B cell (primary cell): Measurements from ENCODE around the gene KCNH3.

Experiments used
- EZH2 ChIP-seq: IDR thresholded peaks from 2 replicates; pipeline ENCODE4 v1.6.1; 2012; ENCODE audit warnings: borderline replicate concordance, low read depth, mild to moderate bottlenecking, moderate library complexity, low read length; ENCODE audit not compliant: insufficient read depth, poor library complexity, severe bottlenecking
- TF ChIP-seq, protein P1 (sequence below): fragments of 200-600 bp; IDR thresholded peaks from one replicate; pipeline ENCODE4 v1.8.0; 2022; ENCODE audit warnings: antibody characterized with exemption, mild to moderate bottlenecking

DNA sequence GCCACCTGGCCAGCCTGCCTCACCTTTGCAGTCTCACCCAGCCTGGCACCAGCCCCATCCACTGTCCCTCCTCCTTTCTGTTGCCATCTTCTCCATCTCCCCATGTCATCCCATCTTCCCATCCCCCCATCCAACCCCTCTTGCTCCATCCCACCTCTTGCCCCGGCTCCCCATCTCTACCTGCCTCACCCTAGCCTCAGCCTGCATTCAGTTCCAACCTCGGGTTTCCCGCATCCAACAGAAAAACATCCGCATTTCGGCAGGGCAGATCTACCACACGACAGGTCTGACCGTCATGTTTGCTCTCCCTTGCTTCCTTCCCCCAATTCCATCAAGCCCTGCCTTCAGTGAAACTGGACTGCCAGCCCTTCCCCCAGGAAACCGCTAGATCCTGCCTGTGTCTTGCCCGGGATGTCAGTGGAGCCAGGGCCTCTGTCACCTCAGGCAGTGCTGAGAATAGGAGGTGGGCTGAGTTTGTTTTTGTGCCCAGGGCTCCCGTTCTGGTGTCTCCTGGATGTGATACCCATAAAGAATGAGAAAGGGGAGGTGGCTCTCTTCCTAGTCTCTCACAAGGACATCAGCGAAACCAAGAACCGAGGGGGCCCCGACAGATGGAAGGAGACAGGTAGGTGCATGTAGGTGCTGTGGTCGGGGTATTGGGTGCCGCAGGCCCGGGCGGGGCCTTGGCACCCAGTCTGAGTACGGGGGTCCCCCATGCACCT, 2.5 kb downstream of the KCNH3 start:
- TF ChIP-seq, protein P1, sequence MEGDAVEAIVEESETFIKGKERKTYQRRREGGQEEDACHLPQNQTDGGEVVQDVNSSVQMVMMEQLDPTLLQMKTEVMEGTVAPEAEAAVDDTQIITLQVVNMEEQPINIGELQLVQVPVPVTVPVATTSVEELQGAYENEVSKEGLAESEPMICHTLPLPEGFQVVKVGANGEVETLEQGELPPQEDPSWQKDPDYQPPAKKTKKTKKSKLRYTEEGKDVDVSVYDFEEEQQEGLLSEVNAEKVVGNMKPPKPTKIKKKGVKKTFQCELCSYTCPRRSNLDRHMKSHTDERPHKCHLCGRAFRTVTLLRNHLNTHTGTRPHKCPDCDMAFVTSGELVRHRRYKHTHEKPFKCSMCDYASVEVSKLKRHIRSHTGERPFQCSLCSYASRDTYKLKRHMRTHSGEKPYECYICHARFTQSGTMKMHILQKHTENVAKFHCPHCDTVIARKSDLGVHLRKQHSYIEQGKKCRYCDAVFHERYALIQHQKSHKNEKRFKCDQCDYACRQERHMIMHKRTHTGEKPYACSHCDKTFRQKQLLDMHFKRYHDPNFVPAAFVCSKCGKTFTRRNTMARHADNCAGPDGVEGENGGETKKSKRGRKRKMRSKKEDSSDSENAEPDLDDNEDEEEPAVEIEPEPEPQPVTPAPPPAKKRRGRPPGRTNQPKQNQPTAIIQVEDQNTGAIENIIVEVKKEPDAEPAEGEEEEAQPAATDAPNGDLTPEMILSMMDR, result no peak
- TF ChIP-seq EZH2, result no peak
